Upper lobe of left lung (tissue), 4 donors: ENCODE data around the gene MCM5.

Experiments used
- CTCF ChIP-seq, 6 experiments: fragments of 450-650 bp in 4 of 6; fragments of 200-600 bp in 2 of 6; sonication (generic) in 2 of 6; IDR thresholded peaks; one replicate each; pipeline ENCODE4 v1.5.1; 2016 to 2019; ENCODE audit warnings: antibody characterized with exemption in 6 of 6
- POLR2A ChIP-seq, 4 donors: fragments of 450-650 bp; IDR thresholded peaks; one replicate each; pipeline ENCODE4 v1.5.1; 2016 to 2017; ENCODE audit warnings: antibody characterized with exemption in 4 of 4, mild to moderate bottlenecking in 2 of 4
- POLR2AphosphoS5 ChIP-seq, 2 donors: sonication (generic); formaldehyde crosslinking; IDR thresholded peaks; one replicate each; pipeline ENCODE4 v1.5.1; 2017; ENCODE audit warnings: antibody characterized with exemption in 2 of 2

GRCh38 chr22:35442471-35442870, 42.5 kb downstream of the MCM5 start:
- TF ChIP-seq CTCF (IDR thresholded peaks at IDR 0.05) (no peak), POLR2A (IDR thresholded peaks at IDR 0.05) (no peak), POLR2AphosphoS5 (IDR thresholded peaks at IDR 0.05) (no peak)
